Epithelial cell of prostate (primary cell): Measurements from ENCODE around the gene AKT1.

Experiments
- DNase-seq: peaks from one replicate; pipeline ENCODE4 v3.0.0-alpha.2; 2011; ENCODE audit warnings: low read depth, low spot score
- H3K27ac ChIP-seq: fragments of 450-650 bp; 2 replicates; pipeline ENCODE4 v1.5.1; 2017; ENCODE audit warnings: mild to moderate bottlenecking

Gene AKT1

GRCh38 chr14:104788873-104789663 lies 6.5 kb downstream of the AKT1 start:
- no peak overlapping the region for H3K27ac ChIP-seq
- DNase-seq = no peak

GRCh38 chr14:104788161-104788818 lies 7.3 kb downstream of the AKT1 start:
- H3K27ac ChIP-seq = no peak overlapping the region
- no peak for DNase-seq

GRCh38 chr14:104787736-104788135 lies 7.8 kb downstream of the AKT1 start:
- H3K27ac ChIP-seq = no peak overlapping the region
- no peak for DNase-seq

- DNase-seq = no peak
- H3K27ac ChIP-seq = no peak overlapping the region
Measured at GRCh38 chr14:104786726-104787675, 8.5 kb downstream of the AKT1 start.

GRCh38 chr14:104786091-104786586 lies 9.4 kb downstream of the AKT1 start:
- no peak overlapping the region for H3K27ac ChIP-seq
- DNase-seq = no peak

GRCh38 chr14:104785708-104786080 lies 9.9 kb downstream of the AKT1 start:
- DNase-seq = no peak
- no peak overlapping the region for H3K27ac ChIP-seq

GRCh38 chr14:104784846-104785707 lies 10.5 kb downstream of the AKT1 start:
- H3K27ac ChIP-seq = no peak overlapping the region
- DNase-seq = no peak

GRCh38 chr14:104784218-104784568 lies 11.4 kb downstream of the AKT1 start:
- DNase-seq = no peak
- H3K27ac ChIP-seq = no peak overlapping the region

GRCh38 chr14:104783484-104784217 lies 11.9 kb downstream of the AKT1 start:
- DNase-seq = no peak
- no peak overlapping the region for H3K27ac ChIP-seq

- no peak for DNase-seq
- H3K27ac ChIP-seq = no peak overlapping the region
Measured at GRCh38 chr14:104782808-104783139, 12.8 kb downstream of the AKT1 start.

GRCh38 chr14:104782086-104782807 lies 13.3 kb downstream of the AKT1 start:
- no peak overlapping the region for H3K27ac ChIP-seq

GRCh38 chr14:104781271-104782077 lies 14.1 kb downstream of the AKT1 start:
- H3K27ac ChIP-seq = no peak overlapping the region
- no peak for DNase-seq

More at GRCh38 chr14:104782086-104782807, 13.3 kb downstream of the AKT1 start:
- DNase-seq = no peak

- no peak overlapping the region for H3K27ac ChIP-seq
- DNase-seq = no peak
Measured at GRCh38 chr14:104780513-104781030, 15.0 kb downstream of the AKT1 start.

- no peak for DNase-seq
- no peak overlapping the region for H3K27ac ChIP-seq
Measured at GRCh38 chr14:104779776-104780512, 15.6 kb downstream of the AKT1 start.

GRCh38 chr14:104778694-104779331 lies 16.7 kb downstream of the AKT1 start:
- no peak overlapping the region for H3K27ac ChIP-seq

GRCh38 chr14:104777808-104778249 lies 17.7 kb downstream of the AKT1 start:
- DNase-seq = no peak
- H3K27ac ChIP-seq = no peak overlapping the region

More at GRCh38 chr14:104778694-104779331, 16.7 kb downstream of the AKT1 start:
- no peak for DNase-seq
